Activated CD4-positive, alpha-beta memory T cell treated with anti-CD3 and anti-CD28 coated beads, Interleukin-2, amount 10 ng/mL, durations not matched to agents 7 days and 5 days (primary cell): Measurements from ENCODE around the gene PIGH. TPM values are rescaled to one million over a fixed set of nuclear protein-coding genes. Genes with fewer than 3 reads are reported as not detected.
"Not testable (repeated sequence)": the region's sequence is repeated elsewhere in the genome, so short reads cannot be mapped to it uniquely, and the experiment has no call there.

ENCODE experiments used
- CTCF ChIA-PET: fragments of 350-600 bp; sonication (Branson Sonifier 250); formaldehyde crosslinking; loops from one replicate; lab custom pipeline; 2021; ENCODE audit warnings: antibody characterized with exemption, inconsistent platforms; lab: Charles Lee
- POLR2A ChIA-PET: fragments of 350-600 bp; sonication (Branson Sonifier 250); formaldehyde crosslinking; loops from one replicate; lab custom pipeline; 2021; ENCODE audit warnings: antibody characterized with exemption; lab: Charles Lee
- DNase-seq: peaks from one replicate; pipeline ENCODE4 v3.0.0-alpha.2; 2020
- H3K27ac Mint-ChIP-seq: one replicate; pipeline ENCODE4 v1.8.0; 2021; ENCODE audit warnings: mild to moderate bottlenecking, mixed read lengths
- H3K27me3 Mint-ChIP-seq: one replicate; pipeline ENCODE4 v1.8.0; 2021; ENCODE audit warnings: mixed read lengths
- H3K36me3 Mint-ChIP-seq: one replicate; pipeline ENCODE4 v1.8.0; 2021; ENCODE audit warnings: low read depth, mixed read lengths
- H3K4me1 Mint-ChIP-seq: one replicate; pipeline ENCODE4 v1.8.0; 2021; ENCODE audit warnings: mixed read lengths
- H3K4me3 Mint-ChIP-seq: one replicate; pipeline ENCODE4 v1.8.0; 2021; ENCODE audit warnings: mild to moderate bottlenecking, mixed read lengths
- H3K9me3 Mint-ChIP-seq: one replicate; pipeline ENCODE4 v1.8.0; 2021; ENCODE audit warnings: mixed read lengths
- total RNA-seq, 2 experiments: library from RNA; stranded (reverse); gene quantifications; one replicate each; pipeline ENCODE4 v1.2.3, GENCODE V29; 2021

Gene PIGH
- total RNA-seq, 2 experiments from 2014 or later = 15.7 to 16.4 TPM

- no peak for DNase-seq
- ChIA-PET POLR2A (no interaction called here), CTCF (no interaction called here)
- H3K9me3 Mint-ChIP-seq = peaks cover 2% of the 10 kb centered on the region
- peaks cover 2% of the 10 kb centered on the region for H3K27me3 Mint-ChIP-seq
- H3K36me3 Mint-ChIP-seq = peaks cover 2% of the 10 kb centered on the region
- no peak overlapping the region for H3K4me3 Mint-ChIP-seq
- peaks cover 25% of the 10 kb centered on the region for H3K4me1 Mint-ChIP-seq
- H3K27ac Mint-ChIP-seq = no peak overlapping the region
Observed at GRCh38 chr14:67602995-67603545, 3.0 kb upstream of the PIGH start.

GRCh38 chr14:67602076-67602475 lies 2.0 kb upstream of the PIGH start:
- H3K27ac Mint-ChIP-seq = no peak overlapping the region
- POLR2A ChIA-PET = no interaction called here

GRCh38 chr14:67600562-67600974 lies 500 bp upstream of the PIGH start:
- Mint-ChIP-seq H3K4me3 (peak overlapping the region; percentile 94), H3K4me1 (peaks cover 33% of the 10 kb centered on the region), H3K27ac (peak overlapping the region; percentile 23)
- ChIA-PET POLR2A (interaction anchor here (0.9 to 3.2 kb wide), 18 partner anchors 9 to 241 kb away, joined by 3 to 17 read pairs (median 6); partner anchors contain the start of genes ARG2, ATP6V1D, EIF2S1 and PLEK2), CTCF (interaction anchor here (0.6 to 3.1 kb wide), 28 partner anchors 11 to 241 kb away, joined by 3 to 35 read pairs (median 7); partner anchors contain the start of genes ARG2, ATP6V1D, EIF2S1 and RDH11)
- H3K27me3 Mint-ChIP-seq, DNase-seq, H3K9me3 Mint-ChIP-seq, H3K36me3 Mint-ChIP-seq: not testable (repeated sequence)

More at GRCh38 chr14:67602076-67602475, 2.0 kb upstream of the PIGH start:
- CTCF ChIA-PET = no interaction called here
- peaks cover 2% of the 10 kb centered on the region for H3K36me3 Mint-ChIP-seq
- no peak overlapping the region for H3K4me3 Mint-ChIP-seq
- DNase-seq = no peak
- H3K9me3 Mint-ChIP-seq = peaks cover 2% of the 10 kb centered on the region
- peaks cover 27% of the 10 kb centered on the region for H3K4me1 Mint-ChIP-seq
- H3K27me3 Mint-ChIP-seq = peaks cover 2% of the 10 kb centered on the region

GRCh38 chr14:67595392-67595791 lies 4.7 kb downstream of the PIGH start:
- CTCF ChIA-PET = no interaction called here
- no peak overlapping the region for H3K4me3 Mint-ChIP-seq

GRCh38 chr14:67593650-67594049 lies 6.4 kb downstream of the PIGH start:
- CTCF ChIA-PET, H3K4me3 Mint-ChIP-seq, POLR2A ChIA-PET, H3K9me3 Mint-ChIP-seq, DNase-seq, H3K27ac Mint-ChIP-seq, H3K27me3 Mint-ChIP-seq: not testable (repeated sequence)
- Mint-ChIP-seq H3K4me1 (peaks cover 13% of the 10 kb centered on the region), H3K36me3 (peaks cover 25% of the 10 kb centered on the region)

More at GRCh38 chr14:67595392-67595791, 4.7 kb downstream of the PIGH start:
- POLR2A ChIA-PET = no interaction called here
- Mint-ChIP-seq H3K36me3 (peaks cover 21% of the 10 kb centered on the region), H3K27me3 (no peaks in the 10 kb centered on the region), H3K4me1 (peaks cover 26% of the 10 kb centered on the region), H3K9me3 (peaks cover 2% of the 10 kb centered on the region), H3K27ac (no peak overlapping the region)
- DNase-seq = no peak

GRCh38 chr14:67589204-67589770 lies 10.8 kb downstream of the PIGH start:
- DNase-seq = no peak
- Mint-ChIP-seq H3K4me3 (no peak overlapping the region), H3K27ac (no peak overlapping the region), H3K4me1 (no peaks in the 10 kb centered on the region), H3K9me3 (no peaks in the 10 kb centered on the region), H3K27me3 (no peaks in the 10 kb centered on the region), H3K36me3 (peaks cover 19% of the 10 kb centered on the region)
- POLR2A ChIA-PET = no interaction called here
- CTCF ChIA-PET = interaction anchor here (1.3 to 4.1 kb wide), 3 partner anchors 10 to 115 kb away, joined by 3 to 19 read pairs (median 3); partner anchors contain the start of gene PIGH

GRCh38 chr14:67586369-67586768 lies 13.7 kb downstream of the PIGH start:
- ChIA-PET CTCF (interaction anchor here (0.9 to 2.3 kb wide), 3 partner anchors 13 to 117 kb away, joined by 3 to 11 read pairs (median 8); partner anchors contain the start of gene PIGH), POLR2A (interaction anchor here (0.5 kb wide), 1 partner anchor 43 kb away, joined by 4 read pairs; no protein-coding TSS in a partner anchor)

GRCh38 chr14:67584978-67585377 lies 15.1 kb downstream of the PIGH start:
- Mint-ChIP-seq H3K4me3 (no peak overlapping the region), H3K27ac (no peak overlapping the region)
- POLR2A ChIA-PET = no interaction called here

More at GRCh38 chr14:67586369-67586768, 13.7 kb downstream of the PIGH start:
- Mint-ChIP-seq H3K36me3 (peaks cover 10% of the 10 kb centered on the region), H3K4me1 (peaks cover 6% of the 10 kb centered on the region), H3K27me3 (no peaks in the 10 kb centered on the region), H3K9me3 (no peaks in the 10 kb centered on the region), H3K4me3 (no peak overlapping the region), H3K27ac (no peak overlapping the region)
- DNase-seq = no peak

GRCh38 chr14:67583711-67584644 lies 16.1 kb downstream of the PIGH start:
- no peaks in the 10 kb centered on the region for H3K36me3 Mint-ChIP-seq
- ChIA-PET CTCF (interaction anchor here (0.6 to 2.2 kb wide), 12 partner anchors 13 to 161 kb away, joined by 3 to 19 read pairs (median 4); partner anchors contain the start of gene PIGH), POLR2A (no interaction called here)

More at GRCh38 chr14:67584978-67585377, 15.1 kb downstream of the PIGH start:
- Mint-ChIP-seq H3K36me3 (peaks cover 6% of the 10 kb centered on the region), H3K27me3 (no peaks in the 10 kb centered on the region), H3K4me1 (peaks cover 12% of the 10 kb centered on the region), H3K9me3 (no peaks in the 10 kb centered on the region)
- CTCF ChIA-PET = interaction anchor here (0.6 to 2.2 kb wide), 11 partner anchors 13 to 162 kb away, joined by 3 to 19 read pairs (median 4); partner anchors contain the start of gene PIGH
- DNase-seq = no peak

GRCh38 chr14:67582061-67582460 lies 18.0 kb downstream of the PIGH start:
- no peak overlapping the region for H3K27ac Mint-ChIP-seq
- peaks cover 12% of the 10 kb centered on the region for H3K4me1 Mint-ChIP-seq
- no peaks in the 10 kb centered on the region for H3K36me3 Mint-ChIP-seq
- ChIA-PET CTCF (interaction anchor here (0.7 to 5.6 kb wide), 7 partner anchors 11 to 155 kb away, joined by 3 to 25 read pairs (median 8); partner anchors contain the start of gene PIGH), POLR2A (interaction anchor here (1.3 kb wide), 1 partner anchor 51 kb away, joined by 4 read pairs; no protein-coding TSS in a partner anchor)
- no peak overlapping the region for H3K4me3 Mint-ChIP-seq
- no peak for DNase-seq
- no peaks in the 10 kb centered on the region for H3K27me3 Mint-ChIP-seq
- H3K9me3 Mint-ChIP-seq = no peaks in the 10 kb centered on the region

More at GRCh38 chr14:67583711-67584644, 16.1 kb downstream of the PIGH start:
- H3K9me3 Mint-ChIP-seq = no peaks in the 10 kb centered on the region
- H3K27ac Mint-ChIP-seq = no peak overlapping the region
- peaks cover 12% of the 10 kb centered on the region for H3K4me1 Mint-ChIP-seq
- H3K4me3 Mint-ChIP-seq = no peak overlapping the region
- H3K27me3 Mint-ChIP-seq = no peaks in the 10 kb centered on the region
- peak; percentile 26 for DNase-seq

GRCh38 chr14:67581643-67582042 lies 18.4 kb downstream of the PIGH start:
- Mint-ChIP-seq H3K4me1 (peaks cover 12% of the 10 kb centered on the region), H3K27me3 (no peaks in the 10 kb centered on the region), H3K27ac (no peak overlapping the region), H3K9me3 (no peaks in the 10 kb centered on the region), H3K36me3 (no peaks in the 10 kb centered on the region), H3K4me3 (no peak overlapping the region)
- no peak for DNase-seq
- ChIA-PET POLR2A (interaction anchor here (0.8 to 1.3 kb wide), 2 partner anchors 18 to 50 kb away, joined by 3 to 4 read pairs; partner anchors contain the start of gene PIGH), CTCF (interaction anchor here (0.8 to 5.6 kb wide), 8 partner anchors 10 to 160 kb away, joined by 3 to 25 read pairs (median 6); partner anchors contain the start of gene PIGH)
